HepG2 (cell line): ENCODE data around the gene TMBIM4. TPM values are rescaled to one million over a fixed set of nuclear protein-coding genes. Genes with fewer than 3 reads are reported as not detected.

Source experiments
- CEBPG ChIP-seq: IDR thresholded peaks from 2 replicates; pipeline ENCODE4 v1.6.1; 2016
- KAT8 ChIP-seq: IDR thresholded peaks from 2 replicates; pipeline ENCODE4 v1.6.1; 2016; ENCODE audit warnings: missing genetic modification reagents, missing compliant biosample characterization
- KLF11 ChIP-seq: IDR thresholded peaks from 2 replicates; pipeline ENCODE4 v1.6.1; 2016; ENCODE audit warnings: missing compliant biosample characterization
- MTF1 ChIP-seq: sonication (generic); formaldehyde crosslinking; IDR thresholded peaks from 2 replicates; pipeline ENCODE4 v1.5.0; 2020; ENCODE audit warnings: missing genetic modification reagents
- RBFOX2 ChIP-seq: fragments of 200-400 bp; formaldehyde crosslinking; IDR thresholded peaks from 2 replicates; pipeline ENCODE4 v1.6.1; 2017; ENCODE audit warnings: low read depth, mild to moderate bottlenecking, low read length
- RXRB ChIP-seq: IDR thresholded peaks from 2 replicates; pipeline ENCODE4 v1.6.1; 2016; ENCODE audit warnings: borderline replicate concordance, missing genetic modification reagents, missing compliant biosample characterization
- ZFP37 ChIP-seq: sonication (generic); formaldehyde crosslinking; IDR thresholded peaks from 2 replicates; pipeline ENCODE4 v1.4.0; 2020; ENCODE audit warnings: missing genetic modification reagents, borderline replicate concordance
- ZNF484 ChIP-seq: sonication (generic); formaldehyde crosslinking; IDR thresholded peaks from 2 replicates; pipeline ENCODE4 v1.5.1; 2020; ENCODE audit warnings: mild to moderate bottlenecking, low read depth, missing genetic modification reagents, borderline replicate concordance
- ZNF550 ChIP-seq: sonication (generic); formaldehyde crosslinking; IDR thresholded peaks from 2 replicates; pipeline ENCODE4 v1.4.0; 2020; ENCODE audit warnings: mild to moderate bottlenecking, missing genetic modification reagents, borderline replicate concordance
- polyA plus RNA-seq, 8 experiments: library from polyadenylated mRNA; depleted of rRNA in 3 of 8; stranded (reverse) in 7 of 8; unstranded in 1 of 8; fragments of >200 nt; fragmentation: Illumina TruSeq in 4 of 8; extraction: Trizol in 4 of 8; gene quantifications; 2 replicates each; pipeline versions ENCODE4 v1.2.1 to v1.2.3, GENCODE V29; 2011 to 2016; ENCODE audit warnings: low read depth in 4 of 8, missing spikeins in 1 of 8, mixed read lengths in 1 of 8; ENCODE audit not compliant: insufficient read depth in 1 of 8
- total RNA-seq, 5 experiments: library from RNA; depleted of rRNA; stranded (reverse); fragments of >200 nt; fragmentation: Illumina TruSeq; extraction: Trizol; gene quantifications; 2 replicates each; pipeline ENCODE4 v1.2.3, GENCODE V29; 2016; ENCODE audit warnings: low read depth in 1 of 5
- TF ChIP-seq, protein P1 (sequence below): sonication (generic); formaldehyde crosslinking; IDR thresholded peaks from 2 replicates; pipeline ENCODE4 v1.5.0; 2020; ENCODE audit warnings: mild to moderate bottlenecking, missing genetic modification reagents, borderline replicate concordance
- TF ChIP-seq, protein P2 (sequence below): sonication (generic); formaldehyde crosslinking; IDR thresholded peaks from 2 replicates; pipeline ENCODE4 v1.5.0; 2020; ENCODE audit warnings: mild to moderate bottlenecking, missing genetic modification reagents, borderline replicate concordance

TMBIM4 gene
- total and polyA plus RNA-seq, 2 of the 13 experiments (the other 11 are each of a cell fraction or from before 2014, with no cell fraction given), result 60.5 to 67.7 TPM

DNA sequence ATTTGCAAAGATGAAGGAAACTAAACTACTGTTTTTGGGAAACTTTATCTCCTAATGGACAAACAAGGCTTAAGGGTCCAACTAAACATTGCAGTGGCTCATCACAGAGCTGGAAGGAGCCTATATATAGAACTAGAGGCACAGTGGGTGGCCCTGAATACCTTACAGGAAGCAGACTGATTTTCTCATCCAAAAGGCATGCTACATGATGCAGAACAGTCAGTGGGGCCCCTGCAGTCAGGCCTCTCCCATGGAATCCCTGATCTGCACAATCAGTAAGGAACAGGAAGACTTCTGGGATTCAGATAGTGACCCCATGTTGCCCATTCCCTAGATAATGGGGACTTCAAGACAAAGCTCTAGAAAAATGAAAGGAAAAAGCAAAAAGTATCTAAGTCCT is 37.4 kb downstream of the TMBIM4 start (continued):
- TF ChIP-seq, protein P1, sequence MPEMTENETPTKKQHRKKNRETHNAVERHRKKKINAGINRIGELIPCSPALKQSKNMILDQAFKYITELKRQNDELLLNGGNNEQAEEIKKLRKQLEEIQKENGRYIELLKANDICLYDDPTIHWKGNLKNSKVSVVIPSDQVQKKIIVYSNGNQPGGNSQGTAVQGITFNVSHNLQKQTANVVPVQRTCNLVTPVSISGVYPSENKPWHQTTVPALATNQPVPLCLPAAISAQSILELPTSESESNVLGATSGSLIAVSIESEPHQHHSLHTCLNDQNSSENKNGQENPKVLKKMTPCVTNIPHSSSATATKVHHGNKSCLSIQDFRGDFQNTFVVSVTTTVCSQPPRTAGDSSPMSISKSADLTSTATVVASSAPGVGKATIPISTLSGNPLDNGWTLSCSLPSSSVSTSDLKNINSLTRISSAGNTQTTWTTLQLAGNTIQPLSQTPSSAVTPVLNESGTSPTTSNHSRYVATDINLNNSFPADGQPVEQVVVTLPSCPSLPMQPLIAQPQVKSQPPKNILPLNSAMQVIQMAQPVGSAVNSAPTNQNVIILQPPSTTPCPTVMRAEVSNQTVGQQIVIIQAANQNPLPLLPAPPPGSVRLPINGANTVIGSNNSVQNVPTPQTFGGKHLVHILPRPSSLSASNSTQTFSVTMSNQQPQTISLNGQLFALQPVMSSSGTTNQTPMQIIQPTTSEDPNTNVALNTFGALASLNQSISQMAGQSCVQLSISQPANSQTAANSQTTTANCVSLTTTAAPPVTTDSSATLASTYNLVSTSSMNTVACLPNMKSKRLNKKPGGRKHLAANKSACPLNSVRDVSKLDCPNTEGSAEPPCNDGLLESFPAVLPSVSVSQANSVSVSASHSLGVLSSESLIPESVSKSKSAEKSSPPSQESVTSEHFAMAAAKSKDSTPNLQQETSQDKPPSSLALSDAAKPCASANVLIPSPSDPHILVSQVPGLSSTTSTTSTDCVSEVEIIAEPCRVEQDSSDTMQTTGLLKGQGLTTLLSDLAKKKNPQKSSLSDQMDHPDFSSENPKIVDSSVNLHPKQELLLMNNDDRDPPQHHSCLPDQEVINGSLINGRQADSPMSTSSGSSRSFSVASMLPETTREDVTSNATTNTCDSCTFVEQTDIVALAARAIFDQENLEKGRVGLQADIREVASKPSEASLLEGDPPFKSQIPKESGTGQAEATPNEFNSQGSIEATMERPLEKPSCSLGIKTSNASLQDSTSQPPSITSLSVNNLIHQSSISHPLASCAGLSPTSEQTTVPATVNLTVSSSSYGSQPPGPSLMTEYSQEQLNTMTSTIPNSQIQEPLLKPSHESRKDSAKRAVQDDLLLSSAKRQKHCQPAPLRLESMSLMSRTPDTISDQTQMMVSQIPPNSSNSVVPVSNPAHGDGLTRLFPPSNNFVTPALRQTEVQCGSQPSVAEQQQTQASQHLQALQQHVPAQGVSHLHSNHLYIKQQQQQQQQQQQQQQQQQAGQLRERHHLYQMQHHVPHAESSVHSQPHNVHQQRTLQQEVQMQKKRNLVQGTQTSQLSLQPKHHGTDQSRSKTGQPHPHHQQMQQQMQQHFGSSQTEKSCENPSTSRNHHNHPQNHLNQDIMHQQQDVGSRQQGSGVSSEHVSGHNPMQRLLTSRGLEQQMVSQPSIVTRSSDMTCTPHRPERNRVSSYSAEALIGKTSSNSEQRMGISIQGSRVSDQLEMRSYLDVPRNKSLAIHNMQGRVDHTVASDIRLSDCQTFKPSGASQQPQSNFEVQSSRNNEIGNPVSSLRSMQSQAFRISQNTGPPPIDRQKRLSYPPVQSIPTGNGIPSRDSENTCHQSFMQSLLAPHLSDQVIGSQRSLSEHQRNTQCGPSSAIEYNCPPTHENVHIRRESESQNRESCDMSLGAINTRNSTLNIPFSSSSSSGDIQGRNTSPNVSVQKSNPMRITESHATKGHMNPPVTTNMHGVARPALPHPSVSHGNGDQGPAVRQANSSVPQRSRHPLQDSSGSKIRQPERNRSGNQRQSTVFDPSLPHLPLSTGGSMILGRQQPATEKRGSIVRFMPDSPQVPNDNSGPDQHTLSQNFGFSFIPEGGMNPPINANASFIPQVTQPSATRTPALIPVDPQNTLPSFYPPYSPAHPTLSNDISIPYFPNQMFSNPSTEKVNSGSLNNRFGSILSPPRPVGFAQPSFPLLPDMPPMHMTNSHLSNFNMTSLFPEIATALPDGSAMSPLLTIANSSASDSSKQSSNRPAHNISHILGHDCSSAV, result no peak
- TF ChIP-seq KAT8 (CRISPR knock-in tag) (no peak), CEBPG (CRISPR knock-in tag) (no peak), ZNF550 (no peak), ZFP37 (CRISPR knock-in tag) (no peak), RXRB (no peak), ZNF484 (CRISPR knock-in tag) (no peak), MTF1 (no peak), RBFOX2 (no peak), KLF11 (CRISPR knock-in tag) (no peak)
- TF ChIP-seq, protein P2, sequence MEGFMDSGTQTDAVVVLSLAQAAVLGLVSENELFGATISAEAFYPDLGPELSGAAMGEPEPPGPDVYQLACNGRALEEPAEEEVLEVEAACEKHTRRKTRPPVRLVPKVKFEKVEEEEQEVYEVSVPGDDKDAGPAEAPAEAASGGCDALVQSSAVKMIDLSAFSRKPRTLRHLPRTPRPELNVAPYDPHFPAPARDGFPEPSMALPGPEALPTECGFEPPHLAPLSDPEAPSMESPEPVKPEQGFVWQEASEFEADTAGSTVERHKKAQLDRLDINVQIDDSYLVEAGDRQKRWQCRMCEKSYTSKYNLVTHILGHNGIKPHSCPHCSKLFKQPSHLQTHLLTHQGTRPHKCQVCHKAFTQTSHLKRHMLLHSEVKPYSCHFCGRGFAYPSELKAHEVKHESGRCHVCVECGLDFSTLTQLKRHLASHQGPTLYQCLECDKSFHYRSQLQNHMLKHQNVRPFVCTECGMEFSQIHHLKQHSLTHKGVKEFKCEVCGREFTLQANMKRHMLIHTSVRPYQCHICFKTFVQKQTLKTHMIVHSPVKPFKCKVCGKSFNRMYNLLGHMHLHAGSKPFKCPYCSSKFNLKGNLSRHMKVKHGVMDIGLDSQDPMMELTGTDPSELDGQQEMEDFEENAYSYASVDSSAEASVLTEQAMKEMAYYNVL (CRISPR knock-in tag), result no peak
